Hematopoietic multipotent progenitor cell treated with erythropoietin and hydrocortisone succinate and interleukin-3 and kit ligand, for 6 days (in vitro differentiated cells): ENCODE measurements around the gene CYP2W1.
"Not testable (repeated sequence)": the region's sequence is repeated elsewhere in the genome, so short reads cannot be mapped to it uniquely, and the experiment has no call there.

Source experiments
- DNase-seq: peaks from one replicate; pipeline ENCODE4 v3.0.0-alpha.2; 2015

The CYP2W1 gene, protein sequence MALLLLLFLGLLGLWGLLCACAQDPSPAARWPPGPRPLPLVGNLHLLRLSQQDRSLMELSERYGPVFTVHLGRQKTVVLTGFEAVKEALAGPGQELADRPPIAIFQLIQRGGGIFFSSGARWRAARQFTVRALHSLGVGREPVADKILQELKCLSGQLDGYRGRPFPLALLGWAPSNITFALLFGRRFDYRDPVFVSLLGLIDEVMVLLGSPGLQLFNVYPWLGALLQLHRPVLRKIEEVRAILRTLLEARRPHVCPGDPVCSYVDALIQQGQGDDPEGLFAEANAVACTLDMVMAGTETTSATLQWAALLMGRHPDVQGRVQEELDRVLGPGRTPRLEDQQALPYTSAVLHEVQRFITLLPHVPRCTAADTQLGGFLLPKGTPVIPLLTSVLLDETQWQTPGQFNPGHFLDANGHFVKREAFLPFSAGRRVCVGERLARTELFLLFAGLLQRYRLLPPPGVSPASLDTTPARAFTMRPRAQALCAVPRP

DNA sequence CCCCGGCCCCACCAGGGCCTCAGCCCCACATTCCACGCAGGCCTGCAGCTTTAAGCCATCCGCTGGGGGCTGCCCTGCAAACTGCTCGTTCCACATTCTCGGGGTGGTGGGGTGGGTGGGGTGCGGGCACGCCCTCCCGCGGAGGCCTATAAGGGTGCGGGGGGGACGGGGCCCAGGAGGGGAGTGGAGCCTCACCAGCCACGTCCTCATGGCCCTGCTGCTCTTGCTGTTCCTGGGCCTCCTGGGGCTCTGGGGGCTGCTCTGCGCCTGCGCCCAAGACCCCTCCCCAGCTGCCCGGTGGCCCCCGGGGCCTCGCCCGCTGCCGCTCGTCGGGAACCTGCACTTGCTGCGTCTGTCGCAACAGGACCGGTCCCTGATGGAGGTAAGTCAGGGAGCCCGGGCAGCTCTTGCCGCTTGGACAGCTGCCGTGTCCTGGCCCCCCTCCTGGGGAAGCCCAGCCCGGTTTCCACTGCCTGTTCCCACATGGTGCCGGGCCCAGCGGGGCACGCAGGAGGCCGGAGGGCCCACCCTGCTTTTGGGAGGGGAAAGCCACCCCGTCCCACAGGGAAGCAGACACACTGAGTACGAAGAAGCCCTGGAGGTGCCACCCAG is at the start of gene CYP2W1:
TSS of gene CYP2W1 (plus strand) at position 178 of the 612 bp plus-strand sequence. CDS start at position 209, 31 bp downstream.
- no peak for DNase-seq

DNA sequence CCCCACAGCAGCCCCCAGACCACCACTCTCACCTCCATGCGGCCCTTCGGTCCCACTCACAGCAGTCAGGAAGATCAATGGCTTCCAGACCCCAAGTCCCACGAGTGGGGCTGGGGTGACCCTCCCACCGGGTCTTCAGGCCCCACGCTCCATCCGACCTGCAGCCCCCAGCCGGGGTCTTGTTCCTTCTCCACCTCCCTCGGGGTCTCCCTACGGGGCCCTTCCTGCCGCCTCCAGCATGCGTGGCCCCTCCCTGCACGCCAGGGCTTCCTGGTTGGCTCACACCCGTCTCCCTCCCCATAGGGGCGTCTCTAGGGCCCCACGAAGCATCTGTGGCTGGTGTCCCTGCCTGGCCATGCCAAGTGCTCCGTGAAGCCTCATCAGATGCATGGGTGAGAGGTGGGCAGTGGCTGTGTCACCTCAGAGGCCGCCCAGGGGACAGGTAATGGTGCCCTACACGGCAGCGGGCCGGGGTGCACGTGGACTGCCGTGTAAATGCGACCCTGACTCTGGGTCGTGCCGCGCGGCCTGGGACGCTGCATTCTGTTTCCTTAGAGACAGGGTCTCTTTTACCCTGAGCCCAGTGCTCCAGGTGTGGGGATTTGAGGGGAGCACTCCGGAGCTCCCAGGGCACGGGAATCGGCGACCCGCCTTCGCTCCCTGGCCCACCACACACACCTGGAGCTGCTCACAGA is 48.4 kb upstream of the CYP2W1 start:
- no peak for DNase-seq

DNA sequence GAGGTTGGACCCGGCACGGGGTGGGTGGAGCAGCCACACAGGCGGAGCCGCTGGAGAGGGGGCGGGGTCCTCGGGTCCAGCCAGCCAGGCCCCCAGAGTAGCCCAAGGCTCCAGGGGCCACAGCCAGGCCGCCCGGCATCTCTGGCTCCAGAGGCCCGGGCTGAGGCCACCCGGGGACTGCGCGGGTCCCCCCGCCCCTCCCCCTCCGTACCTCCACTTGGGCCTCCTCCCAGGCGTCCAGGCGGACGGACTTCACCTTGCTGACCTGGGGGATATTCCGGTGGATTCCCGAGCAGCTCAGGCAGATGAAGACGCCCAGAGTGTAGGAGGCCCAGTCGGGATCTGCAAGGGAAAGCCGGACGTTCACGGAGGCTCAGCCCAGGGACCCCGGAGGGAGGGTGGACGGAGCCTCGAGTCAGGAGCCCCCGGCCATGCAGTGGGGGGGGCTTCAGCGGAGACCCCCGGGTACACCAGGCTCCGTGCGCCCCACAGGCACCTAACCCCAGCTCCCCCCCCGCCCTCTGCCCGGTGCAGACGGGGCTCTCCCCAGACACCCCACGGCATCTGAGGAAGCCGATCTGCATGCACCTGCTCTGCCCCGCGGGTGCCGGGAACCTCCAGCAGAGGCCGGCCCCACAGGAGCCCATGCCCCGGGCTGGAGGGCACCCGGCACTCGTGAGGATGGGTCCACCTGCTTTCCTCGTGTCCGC is 47.7 kb upstream of the CYP2W1 start:
- no peak for DNase-seq

- DNase-seq, result no peak
Observed at GRCh38 chr7:935874-936385, 47.1 kb upstream of the CYP2W1 start.

DNA sequence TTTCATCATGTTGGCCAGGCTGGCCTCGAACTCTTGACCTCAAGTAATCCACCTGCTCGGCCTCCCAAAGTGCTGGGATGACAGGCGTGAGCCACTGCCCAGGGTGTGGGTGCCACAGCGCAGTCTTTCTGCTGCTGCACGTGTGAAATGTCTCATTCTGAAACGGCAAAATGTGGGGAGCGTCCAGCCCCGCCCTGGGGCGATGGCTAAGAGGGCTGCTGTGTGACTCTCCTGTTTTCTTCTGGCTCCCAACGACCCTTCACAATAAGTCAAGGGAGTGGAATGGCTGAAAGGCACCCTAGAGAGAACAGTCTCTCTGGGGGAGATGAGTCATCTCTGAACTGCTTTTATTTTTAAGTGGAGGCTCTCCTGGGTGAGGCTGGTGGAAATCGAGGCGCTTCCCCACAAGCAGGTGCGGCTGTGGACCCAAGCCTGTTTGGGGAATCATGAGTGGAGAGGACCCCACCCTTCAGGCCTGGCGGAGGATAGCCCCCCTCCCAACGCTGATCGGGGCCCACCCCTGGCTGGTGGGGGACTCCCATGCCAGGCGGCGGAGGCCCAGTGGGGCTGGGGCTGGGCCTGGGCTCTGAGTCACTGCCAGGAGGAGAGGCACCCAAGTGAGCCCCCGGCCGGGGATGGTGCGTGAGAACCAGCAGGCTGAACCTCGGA is 46.5 kb upstream of the CYP2W1 start:
- DNase-seq, result no peak

DNA sequence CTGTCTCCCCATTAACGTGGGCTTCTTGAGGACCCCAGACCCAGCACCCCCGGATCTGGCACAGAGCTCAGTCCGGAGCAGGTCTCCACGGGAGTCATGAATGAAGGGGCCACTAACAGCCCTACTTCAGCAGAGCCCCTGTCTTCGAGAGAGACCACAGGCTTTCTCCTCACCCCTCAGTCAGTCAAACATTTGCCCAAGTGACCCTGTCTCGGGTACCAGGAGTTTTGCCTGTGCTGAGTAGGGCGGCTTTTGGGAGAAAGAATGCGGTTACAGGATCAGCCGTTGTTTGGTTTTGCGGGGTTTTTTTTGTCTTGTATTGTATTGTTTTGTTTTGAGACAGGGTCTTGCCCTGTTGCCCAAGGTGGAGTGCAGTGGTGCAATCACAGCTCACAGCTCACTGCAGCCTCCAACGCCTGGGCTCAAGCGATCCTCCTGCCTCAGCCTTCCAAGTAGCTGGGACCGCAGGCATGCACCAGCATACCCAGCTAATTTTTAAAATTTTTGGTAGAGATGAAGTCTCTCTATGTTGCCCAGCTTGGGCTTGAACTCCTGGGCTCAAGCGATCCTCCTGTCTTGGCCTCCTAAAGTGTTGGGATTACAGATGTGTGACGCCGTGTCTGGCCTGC is 45.0 kb upstream of the CYP2W1 start:
- no peak for DNase-seq

- DNase-seq, result no peak
Observed at GRCh38 chr7:938546-939185, 44.3 kb upstream of the CYP2W1 start.

- no peak for DNase-seq
Observed at GRCh38 chr7:939843-940242, 43.1 kb upstream of the CYP2W1 start.

DNA sequence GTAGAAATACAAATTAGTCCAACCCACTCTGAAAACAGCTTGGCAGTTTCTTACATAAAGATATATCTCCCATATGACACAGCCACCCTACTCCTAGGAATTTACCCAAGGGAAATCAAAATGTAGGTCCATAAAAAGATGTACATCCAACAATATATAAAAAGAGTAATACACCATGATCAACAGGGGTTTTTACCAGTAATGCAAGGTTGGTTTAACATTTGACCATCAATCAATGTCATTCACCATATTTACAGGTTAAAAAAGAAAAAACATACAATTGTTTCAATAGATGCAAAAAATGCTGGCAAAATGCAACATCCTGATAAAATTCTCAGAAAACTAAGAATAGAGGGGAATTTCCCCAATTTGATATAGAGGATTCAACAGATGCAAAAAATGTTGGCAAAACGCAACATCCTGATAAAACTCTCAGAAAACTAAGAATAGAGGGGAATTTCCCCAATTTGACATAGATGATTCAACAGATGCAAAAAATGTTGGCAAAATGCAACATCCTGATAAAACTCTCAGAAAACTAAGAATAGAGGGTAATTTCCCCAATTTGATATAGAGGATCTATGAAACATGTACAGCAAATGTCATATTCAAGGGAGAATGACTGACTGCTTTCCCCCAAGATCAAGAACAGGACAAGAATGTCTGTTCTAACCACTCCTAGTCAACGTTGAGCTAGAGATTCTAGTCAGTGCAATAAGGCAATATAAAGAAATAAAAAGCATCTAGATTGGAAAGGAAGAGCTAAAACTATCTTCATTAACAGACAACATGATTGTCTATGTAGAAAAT is 42.2 kb upstream of the CYP2W1 start:
- no peak for DNase-seq

DNA sequence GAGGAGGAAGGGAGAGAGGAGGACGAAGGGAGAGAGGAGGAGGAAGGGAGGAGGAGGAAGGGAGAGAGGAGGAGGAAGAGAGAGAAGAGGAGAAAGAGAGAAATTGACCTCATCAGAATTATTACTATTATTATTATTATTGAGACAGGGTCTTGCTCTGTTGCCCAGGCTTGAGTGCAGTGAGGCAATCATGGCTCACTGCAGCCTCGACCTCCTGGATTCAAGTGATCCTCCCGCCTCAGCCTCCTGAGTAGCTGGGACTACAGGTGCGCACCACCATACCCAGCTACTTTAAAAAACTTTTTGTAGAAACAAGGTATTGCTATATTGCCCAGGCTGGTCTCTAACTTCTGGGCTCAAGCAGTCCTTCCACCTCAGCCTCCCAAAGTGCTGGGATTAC is 39.2 kb upstream of the CYP2W1 start:
- not testable (repeated sequence) for DNase-seq

- no peak for DNase-seq
Observed at GRCh38 chr7:944744-945143, 38.2 kb upstream of the CYP2W1 start.

DNA sequence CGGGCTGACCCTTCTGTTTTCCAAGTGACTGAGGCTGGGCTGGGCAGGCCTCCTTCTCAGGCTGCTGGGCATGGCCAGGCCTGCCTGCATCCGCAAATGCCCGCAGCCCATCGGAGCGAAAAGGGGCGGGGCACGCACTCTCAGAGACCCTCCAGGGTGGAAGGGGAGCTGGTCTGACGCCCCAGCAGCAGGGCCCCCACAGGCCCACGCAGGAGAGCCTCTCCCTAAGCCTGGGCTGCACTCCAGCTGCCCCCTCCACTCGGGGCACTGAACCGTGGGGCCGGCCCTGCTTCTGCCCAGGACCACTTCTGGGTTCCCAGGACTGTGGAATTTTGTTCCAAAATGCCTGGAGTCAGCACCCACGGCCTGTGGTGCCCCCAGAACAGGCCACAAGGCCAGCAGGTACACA is 37.8 kb upstream of the CYP2W1 start:
- no peak for DNase-seq

GRCh38 chr7:945556-946255 is 37.3 kb upstream of the CYP2W1 start:
- DNase-seq, result no peak

GRCh38 chr7:946256-946996 is 36.6 kb upstream of the CYP2W1 start:
- no peak for DNase-seq

DNA sequence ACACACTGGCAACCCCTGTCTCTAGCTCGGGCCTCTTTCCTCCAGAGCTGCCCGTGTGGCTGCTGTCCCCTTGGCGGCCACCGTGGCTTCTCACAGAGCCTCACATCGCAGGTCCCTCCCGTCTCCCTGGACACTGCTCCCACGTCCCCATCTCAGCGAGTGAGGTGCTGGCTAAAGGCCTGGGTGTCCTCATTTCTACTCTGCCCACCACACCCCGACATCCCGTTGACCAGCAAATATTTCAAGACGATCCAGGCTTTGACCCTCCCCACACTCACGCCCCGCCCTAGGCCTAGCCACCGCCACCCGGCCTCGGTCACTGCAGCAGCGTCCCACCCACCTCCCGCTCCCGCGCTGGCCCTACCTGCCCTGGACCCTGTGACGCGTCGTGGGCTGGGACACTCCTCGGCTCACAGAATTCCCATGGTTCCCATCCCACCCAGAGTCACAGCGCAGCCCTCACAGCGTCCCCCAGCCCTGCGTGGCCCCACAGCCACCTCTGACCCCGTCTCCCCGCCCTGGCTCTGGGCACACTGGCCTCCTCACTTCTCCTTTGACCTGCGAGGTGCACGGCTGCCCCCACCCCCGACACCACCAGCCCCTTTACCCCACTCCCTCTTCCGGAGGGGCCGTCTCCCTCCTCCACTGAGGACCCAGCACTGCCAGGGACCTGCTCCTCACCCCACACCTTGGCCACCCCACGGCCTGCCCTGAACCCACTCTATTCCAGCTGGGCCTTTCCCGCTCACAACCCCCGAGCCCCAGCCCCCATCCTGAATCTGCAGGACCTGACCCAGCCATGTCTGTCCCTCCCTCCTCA is 35.4 kb upstream of the CYP2W1 start:
- no peak for DNase-seq

GRCh38 chr7:949021-949934 is 33.7 kb upstream of the CYP2W1 start:
- DNase-seq, result no peak
